Uterus (tissue), 4 donors: Measurements from ENCODE around the gene TMEM260. TPM values are rescaled to one million over a fixed set of nuclear protein-coding genes. Genes with fewer than 3 reads are reported as not detected.
"Not testable (repeated sequence)": the region's sequence is repeated elsewhere in the genome, so short reads cannot be mapped to it uniquely, and the experiment has no call there.

Experiments used
- DNase-seq, 2 donors: peaks; one replicate each; pipeline ENCODE4 v3.0.0-alpha.2; 2019 to 2020
- H3K27ac ChIP-seq, 2 donors: fragments of 200-600 bp; sonication (generic); 1 replicate in 1 of 2; 2 replicates in 1 of 2; pipeline ENCODE4 v1.5.1; 2016 to 2018
- H3K27me3 ChIP-seq, 2 donors: fragments of 200-600 bp; sonication (generic); one replicate each; pipeline ENCODE4 v1.5.1; 2018 to 2019; ENCODE audit warnings: control low read depth in 1 of 2
- H3K36me3 ChIP-seq, 2 donors: fragments of 200-600 bp; sonication (generic); one replicate each; pipeline ENCODE4 v1.5.1; 2019; ENCODE audit warnings: control low read depth in 1 of 2
- H3K4me1 ChIP-seq, 2 donors: fragments of 200-600 bp; sonication (generic); one replicate each; pipeline ENCODE4 v1.5.1; 2018 to 2019; ENCODE audit warnings: control low read depth in 1 of 2
- H3K4me3 ChIP-seq, 2 donors: fragments of 200-600 bp; sonication (generic); 1 replicate in 1 of 2; 2 replicates in 1 of 2; pipeline ENCODE4 v1.5.1; 2018 to 2019; ENCODE audit warnings: mild to moderate bottlenecking in 1 of 2
- H3K9me3 ChIP-seq, 2 donors: fragments of 200-600 bp; sonication (generic); one replicate each; pipeline ENCODE4 v1.5.1; 2019; ENCODE audit warnings: control low read depth in 1 of 2
- POLR2A ChIP-seq, 2 donors: fragments of 450-650 bp; IDR thresholded peaks; one replicate each; pipeline ENCODE4 v1.6.1; 2016; ENCODE audit warnings: antibody characterized with exemption in 2 of 2, mild to moderate bottlenecking in 1 of 2, moderate library complexity in 1 of 2
- intact Hi-C: fragments of 100-400 bp; cut with DNase I; formaldehyde crosslinking; loops from one replicate; pipeline ENCODE4 v1.15.1; 2023; ENCODE audit warnings: low total_unique reads
- total RNA-seq, 4 donors: library from RNA; depleted of rRNA in 3 of 4; stranded (reverse); fragments of >200 nt in 3 of 4; gene quantifications; one replicate each; pipeline versions ENCODE4 v1.1.0 to v1.2.4, GENCODE V29; 2014 to 2023
- TF ChIP-seq, protein P1 (sequence below), 4 experiments: fragments of 200-600 bp in 2 of 4; fragments of 450-650 bp in 2 of 4; sonication (generic) in 2 of 4; IDR thresholded peaks; one replicate each; pipeline ENCODE4 v1.5.1; 2016 to 2019; ENCODE audit warnings: antibody characterized with exemption in 4 of 4, mild to moderate bottlenecking in 2 of 4, moderate library complexity in 1 of 4
- donor health status: DM: yes; HTN: yes; CAD: no.

The TMEM260 gene
- total RNA-seq, 4 donors from 2014 or later: 6.9 to 35.9 (median 24.4) TPM

DNA sequence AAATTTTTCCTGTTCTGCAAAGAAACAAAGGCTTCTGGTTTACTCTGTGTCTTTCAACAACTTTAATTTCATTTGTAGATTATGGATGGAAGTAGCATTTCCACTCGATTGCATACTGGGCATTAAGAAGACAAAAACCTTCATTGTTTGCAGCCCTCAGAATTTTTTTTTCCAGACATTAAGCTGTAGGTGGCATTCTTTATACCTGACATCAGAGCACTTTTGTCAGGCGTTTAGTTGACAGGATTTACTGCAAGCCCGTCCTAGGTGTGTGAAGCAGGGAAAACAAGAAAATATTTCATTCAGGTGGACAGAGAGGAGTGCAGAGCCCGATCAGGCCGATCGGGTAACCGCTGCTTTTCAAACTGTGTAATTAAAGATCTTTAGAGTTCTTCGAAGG is 107.5 kb downstream of the TMEM260 start:
- Histone ChIP-seq H3K27me3 (no peaks in the 10 kb centered on the region), H3K36me3 (no peaks in the 10 kb centered on the region), H3K9me3 (no peaks in the 10 kb centered on the region), H3K4me1 (no peaks in the 10 kb centered on the region), H3K4me3 (no peak overlapping the region), H3K27ac (no peak overlapping the region)
- intact Hi-C loops: no loop called here
- TF ChIP-seq, protein P1, sequence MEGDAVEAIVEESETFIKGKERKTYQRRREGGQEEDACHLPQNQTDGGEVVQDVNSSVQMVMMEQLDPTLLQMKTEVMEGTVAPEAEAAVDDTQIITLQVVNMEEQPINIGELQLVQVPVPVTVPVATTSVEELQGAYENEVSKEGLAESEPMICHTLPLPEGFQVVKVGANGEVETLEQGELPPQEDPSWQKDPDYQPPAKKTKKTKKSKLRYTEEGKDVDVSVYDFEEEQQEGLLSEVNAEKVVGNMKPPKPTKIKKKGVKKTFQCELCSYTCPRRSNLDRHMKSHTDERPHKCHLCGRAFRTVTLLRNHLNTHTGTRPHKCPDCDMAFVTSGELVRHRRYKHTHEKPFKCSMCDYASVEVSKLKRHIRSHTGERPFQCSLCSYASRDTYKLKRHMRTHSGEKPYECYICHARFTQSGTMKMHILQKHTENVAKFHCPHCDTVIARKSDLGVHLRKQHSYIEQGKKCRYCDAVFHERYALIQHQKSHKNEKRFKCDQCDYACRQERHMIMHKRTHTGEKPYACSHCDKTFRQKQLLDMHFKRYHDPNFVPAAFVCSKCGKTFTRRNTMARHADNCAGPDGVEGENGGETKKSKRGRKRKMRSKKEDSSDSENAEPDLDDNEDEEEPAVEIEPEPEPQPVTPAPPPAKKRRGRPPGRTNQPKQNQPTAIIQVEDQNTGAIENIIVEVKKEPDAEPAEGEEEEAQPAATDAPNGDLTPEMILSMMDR (IDR thresholded peaks at IDR 0.05): no peak
- no peak for TF ChIP-seq POLR2A (IDR thresholded peaks at IDR 0.05)
- no peak for DNase-seq

GRCh38 chr14:56694609-56695008 is 115.0 kb downstream of the TMEM260 start:
- Histone ChIP-seq H3K27ac (no peak overlapping the region), H3K4me1 (no peaks in the 10 kb centered on the region), H3K36me3 (no peaks in the 10 kb centered on the region), H3K4me3 (no peak overlapping the region), H3K9me3 (no peaks in the 10 kb centered on the region), H3K27me3 (no peaks in the 10 kb centered on the region)
- no peak for TF ChIP-seq POLR2A (IDR thresholded peaks at IDR 0.05)
- TF ChIP-seq, protein P1 (IDR thresholded peaks at IDR 0.05): no peak
- no peak for DNase-seq
- intact Hi-C loops: no loop called here

GRCh38 chr14:56695216-56695615 is 115.6 kb downstream of the TMEM260 start:
- H3K27ac ChIP-seq, H3K4me3 ChIP-seq, intact Hi-C loops, H3K36me3 ChIP-seq, H3K27me3 ChIP-seq, DNase-seq, H3K9me3 ChIP-seq, H3K4me1 ChIP-seq: not testable (repeated sequence)

Other genes starting within 250 kb of the TMEM260 start
- gene OTX2, start 230.7 kb downstream of the TMEM260 start, total RNA-seq: not detected